Activated T-cell treated with anti-CD3 and anti-CD28 coated beads, Interleukin-2, amount 50 U/mL, for 24 hours (primary cell): Measurements from ENCODE around the gene NEGR1.

ENCODE experiments used
- DNase-seq: peaks from one replicate; pipeline ENCODE4 v3.0.0-alpha.2; 2020
- H3K27ac Mint-ChIP-seq: 2 replicates; pipeline ENCODE4 v1.8.0; 2020; ENCODE audit warnings: mild to moderate bottlenecking, mixed read lengths
- H3K27me3 Mint-ChIP-seq: 2 replicates; pipeline ENCODE4 v1.8.0; 2020; ENCODE audit warnings: mixed read lengths
- H3K36me3 Mint-ChIP-seq: 2 replicates; pipeline ENCODE4 v1.8.0; 2020; ENCODE audit warnings: low read depth, mixed read lengths
- H3K4me1 Mint-ChIP-seq: 2 replicates; pipeline ENCODE4 v1.8.0; 2020; ENCODE audit warnings: low read depth, mixed read lengths
- H3K4me3 Mint-ChIP-seq: 2 replicates; pipeline ENCODE4 v1.8.0; 2020; ENCODE audit warnings: mild to moderate bottlenecking, moderate library complexity, mixed read lengths
- H3K9me3 Mint-ChIP-seq: 2 replicates; pipeline ENCODE4 v1.8.0; 2020; ENCODE audit warnings: mixed read lengths

Gene NEGR1

GRCh38 chr1:71464016-71464415 lies 818.3 kb downstream of the NEGR1 start:
- no peak overlapping the region for H3K27ac Mint-ChIP-seq
- no peak for DNase-seq
- no peaks in the 10 kb centered on the region for H3K27me3 Mint-ChIP-seq
- H3K9me3 Mint-ChIP-seq = peaks cover 3% of the 10 kb centered on the region
- H3K4me3 Mint-ChIP-seq = no peak overlapping the region
- no peaks in the 10 kb centered on the region for H3K4me1 Mint-ChIP-seq
- no peaks in the 10 kb centered on the region for H3K36me3 Mint-ChIP-seq

GRCh38 chr1:71463144-71463543 lies 819.2 kb downstream of the NEGR1 start:
- Mint-ChIP-seq H3K27me3 (no peaks in the 10 kb centered on the region), H3K36me3 (no peaks in the 10 kb centered on the region), H3K9me3 (peaks cover 1% of the 10 kb centered on the region), H3K27ac (no peak overlapping the region), H3K4me3 (no peak overlapping the region), H3K4me1 (no peaks in the 10 kb centered on the region)
- no peak for DNase-seq

- Mint-ChIP-seq H3K4me1 (no peaks in the 10 kb centered on the region), H3K36me3 (no peaks in the 10 kb centered on the region), H3K27me3 (no peaks in the 10 kb centered on the region)
These were observed 820.1 kb downstream of the NEGR1 start for GRCh38 chr1:71462247-71462646.

DNA sequence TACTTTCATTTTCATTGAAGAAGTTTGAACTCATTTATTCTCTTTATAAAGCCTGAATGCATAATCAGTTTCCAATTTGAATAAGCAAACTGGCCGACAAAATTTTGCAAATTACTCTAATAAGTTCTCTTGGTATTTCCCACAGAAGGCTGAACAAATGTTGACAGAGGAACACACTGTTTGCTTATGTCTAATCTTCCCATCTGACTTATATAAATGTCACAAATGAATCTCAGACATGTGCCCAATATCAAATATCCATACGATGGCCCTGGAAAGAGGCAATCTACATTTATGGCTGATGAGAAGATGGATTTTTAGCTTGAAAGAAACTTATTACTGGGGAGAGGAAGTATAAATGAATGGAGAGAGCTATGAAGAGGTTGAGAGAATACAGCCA lies 820.9 kb downstream of the NEGR1 start:
- Mint-ChIP-seq H3K27ac (no peak overlapping the region), H3K4me1 (no peaks in the 10 kb centered on the region), H3K36me3 (no peaks in the 10 kb centered on the region), H3K9me3 (no peaks in the 10 kb centered on the region), H3K4me3 (no peak overlapping the region), H3K27me3 (no peaks in the 10 kb centered on the region)
- no peak for DNase-seq

More at GRCh38 chr1:71462247-71462646, 820.1 kb downstream of the NEGR1 start:
- no peak overlapping the region for H3K27ac Mint-ChIP-seq
- H3K9me3 Mint-ChIP-seq = no peaks in the 10 kb centered on the region
- no peak overlapping the region for H3K4me3 Mint-ChIP-seq
- DNase-seq = no peak

- Mint-ChIP-seq H3K36me3 (no peaks in the 10 kb centered on the region), H3K4me1 (no peaks in the 10 kb centered on the region), H3K27me3 (no peaks in the 10 kb centered on the region), H3K9me3 (peaks cover 3% of the 10 kb centered on the region), H3K4me3 (no peak overlapping the region), H3K27ac (no peak overlapping the region)
- no peak for DNase-seq
These were observed 833.9 kb downstream of the NEGR1 start for GRCh38 chr1:71448444-71448843.

DNA sequence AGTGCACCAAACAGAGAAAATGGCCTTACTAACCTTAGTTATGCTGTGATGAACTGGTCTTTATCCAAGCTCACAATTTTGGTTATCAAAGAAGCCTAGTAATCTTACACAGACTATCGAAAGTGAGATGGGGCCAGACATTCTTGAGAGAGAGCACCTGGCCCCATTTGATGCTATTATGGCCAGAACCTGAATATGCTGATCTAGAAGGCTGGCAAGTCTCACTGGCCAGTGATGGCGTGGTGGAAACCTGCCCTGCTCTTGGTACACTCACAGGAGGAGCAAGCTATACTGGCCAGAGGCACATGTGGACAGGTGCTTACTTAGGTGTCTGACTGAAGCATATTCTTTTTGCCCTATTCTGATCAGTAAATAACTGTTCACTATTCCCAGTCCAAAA lies 843.7 kb downstream of the NEGR1 start:
- no peaks in the 10 kb centered on the region for H3K27me3 Mint-ChIP-seq
- no peak overlapping the region for H3K4me3 Mint-ChIP-seq
- H3K9me3 Mint-ChIP-seq = peaks cover 2% of the 10 kb centered on the region
- no peaks in the 10 kb centered on the region for H3K4me1 Mint-ChIP-seq
- DNase-seq = no peak
- no peaks in the 10 kb centered on the region for H3K36me3 Mint-ChIP-seq
- H3K27ac Mint-ChIP-seq = no peak overlapping the region

- Mint-ChIP-seq H3K27me3 (no peaks in the 10 kb centered on the region), H3K27ac (no peak overlapping the region), H3K36me3 (no peaks in the 10 kb centered on the region), H3K4me1 (no peaks in the 10 kb centered on the region), H3K9me3 (peaks cover 7% of the 10 kb centered on the region), H3K4me3 (no peak overlapping the region)
- DNase-seq = no peak
These were observed 846.4 kb downstream of the NEGR1 start for GRCh38 chr1:71435951-71436350.

DNA sequence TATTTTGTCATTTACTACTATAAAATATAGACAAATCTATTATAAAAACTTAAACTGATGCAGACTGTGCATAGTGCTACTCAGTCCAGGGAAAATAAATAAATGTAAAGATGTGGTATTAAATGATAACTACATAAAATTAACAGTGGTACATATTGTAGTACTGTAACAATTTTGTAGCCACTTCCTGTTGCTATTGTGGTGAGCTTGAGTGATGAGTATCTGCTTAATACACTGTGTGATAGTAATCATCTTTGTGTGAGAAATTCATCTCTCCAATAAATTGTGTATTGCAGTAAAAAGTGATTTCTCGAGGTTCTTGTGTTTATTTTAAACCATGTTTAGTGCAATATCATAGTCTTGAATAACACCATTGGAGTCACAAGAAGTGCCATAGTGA lies 848.1 kb downstream of the NEGR1 start:
- Mint-ChIP-seq H3K27me3 (no peaks in the 10 kb centered on the region), H3K36me3 (no peaks in the 10 kb centered on the region), H3K4me1 (no peaks in the 10 kb centered on the region), H3K27ac (no peak overlapping the region), H3K9me3 (peaks cover 7% of the 10 kb centered on the region), H3K4me3 (no peak overlapping the region)
- DNase-seq = no peak

DNA sequence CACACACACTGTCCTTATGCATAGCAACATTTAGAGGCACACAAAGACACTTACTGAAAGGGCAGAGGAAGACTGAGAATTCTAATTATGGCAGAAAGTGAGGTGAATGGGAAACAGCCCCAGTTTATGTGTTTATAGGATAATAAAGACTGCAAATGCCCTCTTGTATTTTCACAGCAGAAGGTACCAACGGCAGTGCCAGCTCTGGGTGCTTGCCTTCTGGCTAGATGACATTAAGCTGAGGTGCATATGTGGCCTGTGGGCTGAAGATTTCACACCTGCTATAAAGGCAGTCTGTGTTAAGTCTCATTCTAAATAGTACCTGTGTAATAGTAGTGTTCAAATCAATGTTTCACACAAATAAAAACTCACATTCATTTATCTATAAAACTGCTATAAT lies 854.3 kb downstream of the NEGR1 start:
- no peaks in the 10 kb centered on the region for H3K4me1 Mint-ChIP-seq
- peaks cover 3% of the 10 kb centered on the region for H3K9me3 Mint-ChIP-seq
- H3K27me3 Mint-ChIP-seq = no peaks in the 10 kb centered on the region
- DNase-seq = no peak
- no peak overlapping the region for H3K27ac Mint-ChIP-seq
- H3K36me3 Mint-ChIP-seq = no peaks in the 10 kb centered on the region
- no peak overlapping the region for H3K4me3 Mint-ChIP-seq

GRCh38 chr1:71427066-71427465 lies 855.3 kb downstream of the NEGR1 start:
- DNase-seq = no peak
- H3K27ac Mint-ChIP-seq = no peak overlapping the region
- H3K9me3 Mint-ChIP-seq = peaks cover 3% of the 10 kb centered on the region
- H3K36me3 Mint-ChIP-seq = no peaks in the 10 kb centered on the region
- H3K27me3 Mint-ChIP-seq = no peaks in the 10 kb centered on the region
- no peaks in the 10 kb centered on the region for H3K4me1 Mint-ChIP-seq
- H3K4me3 Mint-ChIP-seq = no peak overlapping the region

- Mint-ChIP-seq H3K4me1 (no peaks in the 10 kb centered on the region), H3K27ac (no peak overlapping the region)
These were observed 857.8 kb downstream of the NEGR1 start for GRCh38 chr1:71424536-71424935.

DNA sequence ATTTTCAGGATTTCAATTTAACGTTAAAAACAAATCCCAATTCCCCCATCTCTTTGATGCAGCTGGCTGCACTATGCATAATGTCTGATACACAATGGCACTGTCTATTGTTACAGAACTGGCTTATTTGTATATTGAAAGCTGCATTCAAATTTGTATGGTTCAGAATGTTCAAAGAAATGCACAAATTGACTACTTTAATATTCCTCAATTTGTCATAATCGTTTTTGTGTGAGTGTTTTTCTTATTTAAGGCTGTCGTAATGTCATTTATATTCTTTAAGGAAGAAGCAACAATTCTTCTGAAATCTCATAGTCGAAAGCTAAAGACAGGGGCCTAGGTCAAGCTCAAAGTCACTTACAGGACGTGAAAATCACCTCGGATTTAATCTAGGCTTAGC lies 860.1 kb downstream of the NEGR1 start:
- Mint-ChIP-seq H3K4me3 (no peak overlapping the region), H3K36me3 (no peaks in the 10 kb centered on the region), H3K27me3 (no peaks in the 10 kb centered on the region), H3K4me1 (no peaks in the 10 kb centered on the region), H3K27ac (no peak overlapping the region), H3K9me3 (no peaks in the 10 kb centered on the region)
- no peak for DNase-seq

More at GRCh38 chr1:71424536-71424935, 857.8 kb downstream of the NEGR1 start:
- Mint-ChIP-seq H3K36me3 (no peaks in the 10 kb centered on the region), H3K4me3 (no peak overlapping the region), H3K9me3 (no peaks in the 10 kb centered on the region), H3K27me3 (no peaks in the 10 kb centered on the region)
- DNase-seq = no peak

- H3K4me3 Mint-ChIP-seq = no peak overlapping the region
- no peaks in the 10 kb centered on the region for H3K4me1 Mint-ChIP-seq
- no peaks in the 10 kb centered on the region for H3K27me3 Mint-ChIP-seq
- H3K9me3 Mint-ChIP-seq = no peaks in the 10 kb centered on the region
- no peaks in the 10 kb centered on the region for H3K36me3 Mint-ChIP-seq
- no peak for DNase-seq
- no peak overlapping the region for H3K27ac Mint-ChIP-seq
These were observed 864.9 kb downstream of the NEGR1 start for GRCh38 chr1:71417421-71417820.

- no peaks in the 10 kb centered on the region for H3K9me3 Mint-ChIP-seq
- H3K36me3 Mint-ChIP-seq = no peaks in the 10 kb centered on the region
- H3K27ac Mint-ChIP-seq = no peak overlapping the region
- no peaks in the 10 kb centered on the region for H3K4me1 Mint-ChIP-seq
- H3K27me3 Mint-ChIP-seq = no peaks in the 10 kb centered on the region
- DNase-seq = no peak
- no peak overlapping the region for H3K4me3 Mint-ChIP-seq
These were observed 868.2 kb downstream of the NEGR1 start for GRCh38 chr1:71414179-71414578.

GRCh38 chr1:71413441-71414175 lies 868.7 kb downstream of the NEGR1 start:
- no peaks in the 10 kb centered on the region for H3K9me3 Mint-ChIP-seq
- no peaks in the 10 kb centered on the region for H3K4me1 Mint-ChIP-seq
- no peak overlapping the region for H3K27ac Mint-ChIP-seq
- H3K36me3 Mint-ChIP-seq = no peaks in the 10 kb centered on the region
- H3K27me3 Mint-ChIP-seq = no peaks in the 10 kb centered on the region
- no peak for DNase-seq
- no peak overlapping the region for H3K4me3 Mint-ChIP-seq

DNA sequence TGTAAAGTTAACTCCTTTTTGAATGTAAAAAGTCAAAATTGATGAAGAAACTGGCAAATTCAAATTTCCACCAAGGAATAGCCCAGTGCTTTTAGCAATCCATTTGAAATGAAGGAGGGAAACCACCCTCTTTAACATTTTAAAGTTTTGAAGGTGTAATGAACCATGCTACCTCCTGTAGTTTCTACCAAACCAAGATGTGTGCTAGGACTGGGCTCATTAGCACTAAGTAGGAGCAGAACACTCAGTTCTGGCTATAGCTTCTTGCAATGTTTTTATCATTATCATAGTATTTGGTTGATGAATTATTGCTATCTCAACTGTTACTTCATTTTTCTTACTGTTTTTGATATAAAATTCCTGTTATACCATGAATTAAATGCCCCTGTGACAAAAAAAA lies 882.3 kb downstream of the NEGR1 start:
- Mint-ChIP-seq H3K4me1 (no peaks in the 10 kb centered on the region), H3K27me3 (no peaks in the 10 kb centered on the region), H3K4me3 (no peak overlapping the region), H3K9me3 (peaks cover 4% of the 10 kb centered on the region), H3K27ac (no peak overlapping the region), H3K36me3 (no peaks in the 10 kb centered on the region)
- no peak for DNase-seq
